ENCODE data around the gene ARIH2. TPM values are rescaled to one million over a fixed set of nuclear protein-coding genes. Genes with fewer than 3 reads are reported as not detected.

The ARIH2 gene
- total RNA-seq, 1 experiment from 2014 or later = 106 TPM

- Histone ChIP-seq H3K36me3 (ENCODE audit: control insufficient read depth, insufficient read depth, low read length) (no peaks in the 10 kb centered on the region), H3K27me3 (replicated peaks; ENCODE audit: control insufficient read depth, insufficient read depth, low read length) (no peaks in the 10 kb centered on the region), H3K9me3 (no peaks in the 10 kb centered on the region), H3K4me3 (ENCODE audit: low read depth, low read length) (no peak overlapping the region), H3K4me1 (no peaks in the 10 kb centered on the region)
- no peak for DNase-seq
- Mint-ChIP-seq H3K27ac (ENCODE audit: unreplicated experiment) (no peak overlapping the region), H3K36me3 (ENCODE audit: insufficient read depth, unreplicated experiment) (peaks cover 45% of the 10 kb centered on the region), H3K27me3 (ENCODE audit: insufficient read depth, unreplicated experiment) (no peaks in the 10 kb centered on the region), H3K4me3 (ENCODE audit: unreplicated experiment) (no peak overlapping the region), H3K9me3 (ENCODE audit: unreplicated experiment) (no peaks in the 10 kb centered on the region), H3K4me1 (ENCODE audit: low read depth, unreplicated experiment) (peaks cover 7% of the 10 kb centered on the region)
- BruUV-seq (replicated peaks) = no TSS peak
- no peak for TF ChIP-seq CTCF (IDR thresholded peaks at IDR 0.05; ENCODE audit: insufficient read depth in 1 of 2, low read depth in 1 of 2, low read length in 1 of 2, severe bottlenecking in 1 of 2, unreplicated experiment in 1 of 2)
- ChIA-PET POLR2A (no interaction called here), CTCF (no interaction called here)
- intact Hi-C loops (cut with micrococcal nuclease; ENCODE audit: unreplicated experiment) = no loop called here
These were observed 20.0 kb downstream of the ARIH2 start for GRCh38 chr3:48938689-48939088.

- POLR2A ChIA-PET = no interaction called here
- DNase-seq = no peak
- no peak for TF ChIP-seq CTCF (IDR thresholded peaks at IDR 0.05; ENCODE audit: insufficient read depth in 1 of 2, low read depth in 1 of 2, low read length in 1 of 2, severe bottlenecking in 1 of 2, unreplicated experiment in 1 of 2)
- Histone ChIP-seq H3K27me3 (replicated peaks; ENCODE audit: control insufficient read depth, insufficient read depth, low read length) (no peaks in the 10 kb centered on the region), H3K36me3 (ENCODE audit: control insufficient read depth, insufficient read depth, low read length) (no peaks in the 10 kb centered on the region), H3K9me3 (no peaks in the 10 kb centered on the region), H3K4me1 (no peaks in the 10 kb centered on the region), H3K4me3 (ENCODE audit: low read depth, low read length) (no peak overlapping the region)
- Mint-ChIP-seq H3K9me3 (ENCODE audit: unreplicated experiment) (no peaks in the 10 kb centered on the region), H3K27me3 (ENCODE audit: insufficient read depth, unreplicated experiment) (no peaks in the 10 kb centered on the region), H3K36me3 (ENCODE audit: insufficient read depth, unreplicated experiment) (peaks cover 10% of the 10 kb centered on the region), H3K4me1 (ENCODE audit: low read depth, unreplicated experiment) (no peaks in the 10 kb centered on the region), H3K27ac (ENCODE audit: unreplicated experiment) (no peak overlapping the region), H3K4me3 (ENCODE audit: unreplicated experiment) (no peak overlapping the region)
- CTCF ChIA-PET = no interaction called here
- intact Hi-C loops (cut with micrococcal nuclease; ENCODE audit: unreplicated experiment) = no loop called here
- no TSS peak for BruUV-seq (replicated peaks)
These were observed 26.8 kb downstream of the ARIH2 start for GRCh38 chr3:48945432-48945831.

- no peak overlapping the region for H3K27ac Mint-ChIP-seq (ENCODE audit: unreplicated experiment)
- H3K27me3 Mint-ChIP-seq (ENCODE audit: insufficient read depth, unreplicated experiment) = no peaks in the 10 kb centered on the region
- H3K4me3 ChIP-seq (ENCODE audit: low read depth, low read length) = no peak overlapping the region
- H3K4me3 Mint-ChIP-seq (ENCODE audit: unreplicated experiment) = no peak overlapping the region
- no peak for TF ChIP-seq CTCF (IDR thresholded peaks at IDR 0.05; ENCODE audit: insufficient read depth in 1 of 2, low read depth in 1 of 2, low read length in 1 of 2, severe bottlenecking in 1 of 2, unreplicated experiment in 1 of 2)
- intact Hi-C loops (cut with micrococcal nuclease; ENCODE audit: unreplicated experiment) = no loop called here
- no peaks in the 10 kb centered on the region for H3K9me3 Mint-ChIP-seq (ENCODE audit: unreplicated experiment)
- BruUV-seq (replicated peaks) = no TSS peak
- no peak for DNase-seq
- H3K4me1 ChIP-seq = no peaks in the 10 kb centered on the region
- no peaks in the 10 kb centered on the region for H3K36me3 ChIP-seq (ENCODE audit: control insufficient read depth, insufficient read depth, low read length)
- ChIA-PET POLR2A (no interaction called here), CTCF (no interaction called here)
- no peaks in the 10 kb centered on the region for H3K4me1 Mint-ChIP-seq (ENCODE audit: low read depth, unreplicated experiment)
- peaks cover 10% of the 10 kb centered on the region for H3K36me3 Mint-ChIP-seq (ENCODE audit: insufficient read depth, unreplicated experiment)
- H3K27me3 ChIP-seq (replicated peaks; ENCODE audit: control insufficient read depth, insufficient read depth, low read length) = no peaks in the 10 kb centered on the region
- no peaks in the 10 kb centered on the region for H3K9me3 ChIP-seq
These were observed 27.4 kb downstream of the ARIH2 start for GRCh38 chr3:48945891-48946549.

Data from Caco-2 (cell line).